NCI-H2196 (cell line): ENCODE measurements around the gene TSHZ1.

Experiments
- DNase-seq: peaks from one replicate; lab custom pipeline; 2025; ENCODE audit not compliant: unreplicated experiment; lab: John Stamatoyannopoulos, UW

The TSHZ1 gene

GRCh38 chr18:75268364-75268646 is 57.7 kb downstream of the TSHZ1 start:
- DNase-seq: no peak

- DNase-seq: no peak
Measured at GRCh38 chr18:75269124-75269680, 58.6 kb downstream of the TSHZ1 start.

DNA sequence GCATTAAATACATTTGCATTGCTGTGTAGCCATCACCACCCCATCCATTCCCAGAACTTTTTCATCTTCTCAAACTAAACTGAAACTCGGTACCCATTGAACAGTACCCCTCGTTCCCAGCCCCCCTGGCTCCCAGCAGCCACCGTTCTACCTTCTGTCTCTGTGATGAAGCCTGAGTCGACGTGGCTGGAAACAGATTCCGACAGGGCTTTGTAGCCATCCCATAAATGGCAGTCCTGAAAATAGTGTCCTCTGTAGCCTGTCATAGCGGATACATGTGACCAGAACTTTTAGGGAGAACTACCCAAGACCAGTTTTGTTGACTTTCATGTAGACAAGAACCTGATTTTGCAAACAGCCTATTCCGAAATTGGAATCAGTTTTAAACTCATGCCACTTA is 59.1 kb downstream of the TSHZ1 start:
- DNase-seq: no peak

DNA sequence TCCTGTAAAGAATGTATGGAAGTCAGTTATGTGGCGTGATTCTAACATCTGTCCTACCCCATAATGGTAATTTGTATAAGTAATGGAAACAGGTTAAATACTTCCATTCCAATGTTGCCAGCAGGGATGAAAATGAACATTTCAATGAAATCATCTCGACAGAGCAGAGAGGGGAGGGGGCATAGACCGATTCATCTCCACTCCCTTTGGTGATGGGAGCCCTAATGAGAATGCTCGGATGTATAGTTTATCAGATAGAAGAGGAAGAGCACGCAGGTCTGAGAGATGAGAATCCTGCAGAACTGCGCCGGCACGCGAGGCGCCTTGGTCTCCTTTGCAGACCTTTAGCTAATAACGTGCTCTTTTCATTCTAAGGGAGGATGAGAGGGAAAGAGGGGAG is 61.4 kb downstream of the TSHZ1 start:
- DNase-seq: no peak

DNA sequence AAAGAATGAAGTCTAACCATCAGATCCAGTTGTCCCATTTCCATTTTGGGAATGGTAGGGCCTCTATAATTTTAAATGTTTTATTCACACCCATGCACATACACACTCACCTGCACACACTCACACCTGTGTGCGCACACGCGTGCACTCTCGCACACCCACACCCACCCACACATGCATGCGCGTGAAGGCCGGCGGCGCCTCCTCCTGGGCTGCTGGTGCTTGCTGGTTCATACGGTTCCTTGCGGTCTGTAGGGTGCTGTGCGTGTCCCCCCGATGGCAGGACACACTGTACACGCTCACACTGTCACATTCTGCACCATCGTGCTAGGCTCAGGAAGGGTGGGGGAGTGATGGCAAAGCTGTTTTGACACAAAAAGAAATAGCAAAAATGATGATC is 63.2 kb downstream of the TSHZ1 start:
- DNase-seq: no peak

DNA sequence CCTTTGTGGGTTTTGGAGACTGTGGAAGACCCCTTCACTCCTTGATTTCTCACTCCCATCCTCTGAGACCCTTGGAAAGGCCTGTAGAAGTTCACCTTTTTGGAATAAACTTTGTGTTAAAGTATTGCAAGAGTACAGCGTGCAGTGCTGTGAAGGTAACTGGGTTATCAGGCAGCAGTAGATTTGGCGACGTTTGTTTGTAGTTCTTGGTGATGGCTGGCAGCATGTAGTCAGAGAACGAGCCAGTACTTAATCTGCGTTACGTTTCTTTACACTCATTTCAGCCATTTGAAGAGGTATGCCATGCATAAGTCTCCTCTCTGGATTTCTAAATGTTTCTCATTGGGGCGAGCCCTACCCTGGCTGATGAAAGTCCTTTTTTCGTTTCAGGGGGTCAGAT is 64.6 kb downstream of the TSHZ1 start:
- no peak for DNase-seq

- no peak for DNase-seq
Measured at GRCh38 chr18:75276818-75277609, 66.4 kb downstream of the TSHZ1 start.

- DNase-seq: no peak
Measured at GRCh38 chr18:75277610-75277928, 67.0 kb downstream of the TSHZ1 start.

DNA sequence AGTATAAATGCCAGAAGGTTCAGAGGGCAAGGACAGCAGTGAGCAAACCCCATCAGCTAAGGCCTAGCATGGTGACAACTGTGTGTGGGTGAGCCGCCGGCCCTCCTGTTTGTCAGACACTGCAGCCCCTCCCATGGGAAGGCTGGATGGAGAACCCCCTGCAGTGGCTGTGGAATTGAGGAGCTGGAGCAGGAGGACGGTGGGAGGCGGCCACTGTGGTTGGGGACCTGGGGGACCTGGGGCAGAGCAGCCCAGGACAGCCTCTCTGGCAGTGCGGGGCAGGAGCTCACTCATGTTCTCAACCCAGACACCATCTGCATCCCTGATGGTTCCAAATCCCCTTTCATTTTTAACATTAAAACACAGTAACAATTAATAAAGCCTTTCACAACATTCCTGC is 68.8 kb downstream of the TSHZ1 start:
- no peak for DNase-seq

DNA sequence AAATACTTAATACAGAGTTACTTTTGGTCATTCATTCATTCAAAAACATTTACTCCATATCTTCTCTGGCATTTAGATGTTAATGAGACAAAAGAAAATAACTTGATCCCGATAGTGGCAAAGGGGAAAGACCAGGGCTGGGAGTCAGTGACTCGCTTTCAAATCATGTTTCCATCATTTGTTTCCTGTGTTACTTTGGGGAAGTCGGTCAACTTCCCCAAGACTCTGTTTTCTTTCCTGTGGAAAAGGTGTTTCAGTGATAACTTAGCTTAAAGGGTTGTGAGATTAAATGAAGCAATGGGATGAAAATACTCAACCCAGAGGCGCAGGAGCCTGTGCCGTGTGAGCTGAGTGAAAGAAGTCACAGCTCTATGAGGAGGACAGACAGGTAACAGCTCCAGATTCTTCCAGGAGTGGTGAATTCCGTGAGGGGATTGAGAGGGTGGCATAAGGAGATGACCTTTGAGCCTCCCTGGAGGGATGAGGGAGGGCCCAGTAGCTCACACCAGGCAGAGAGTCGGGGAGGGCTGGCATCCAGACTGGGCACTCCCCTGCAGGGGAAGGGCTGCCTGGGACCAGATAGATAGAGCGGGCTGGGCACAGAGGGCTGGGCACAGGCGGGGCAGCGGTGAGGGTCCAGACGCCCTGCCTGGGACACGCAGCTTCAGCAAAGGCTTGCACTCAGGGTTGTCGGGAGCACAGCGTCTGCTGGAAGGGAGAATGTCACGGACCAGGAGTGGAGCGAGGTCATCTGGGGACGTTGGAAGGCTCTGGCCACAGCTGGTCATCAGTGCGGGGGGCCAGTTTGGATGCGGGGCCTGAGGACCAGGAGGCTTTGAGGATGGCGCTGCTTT is 70.1 kb downstream of the TSHZ1 start:
- DNase-seq: no peak

DNA sequence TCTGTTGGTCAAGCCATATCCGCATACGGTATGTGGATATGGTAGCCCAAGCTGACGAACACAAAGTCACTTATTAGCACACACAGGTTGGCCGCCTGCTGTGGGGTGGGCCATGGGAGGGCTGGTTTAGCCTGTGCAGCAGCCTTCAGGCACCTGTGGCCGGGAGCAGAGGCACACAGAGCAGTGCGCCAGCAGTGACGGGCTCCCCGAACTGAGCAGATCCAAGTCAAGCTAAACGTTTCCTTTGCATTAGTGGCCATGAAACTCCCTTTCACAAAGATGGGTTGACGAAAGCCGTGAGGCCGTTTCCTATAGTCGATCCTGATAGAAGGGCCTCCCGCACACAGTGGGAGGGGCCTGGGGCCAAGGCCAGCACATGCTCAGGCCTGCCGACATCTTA is 72.1 kb downstream of the TSHZ1 start:
- no peak for DNase-seq

GRCh38 chr18:75283731-75284130 is 73.1 kb downstream of the TSHZ1 start:
- no peak for DNase-seq

GRCh38 chr18:75284566-75284965 is 74.0 kb downstream of the TSHZ1 start:
- DNase-seq: no peak

DNA sequence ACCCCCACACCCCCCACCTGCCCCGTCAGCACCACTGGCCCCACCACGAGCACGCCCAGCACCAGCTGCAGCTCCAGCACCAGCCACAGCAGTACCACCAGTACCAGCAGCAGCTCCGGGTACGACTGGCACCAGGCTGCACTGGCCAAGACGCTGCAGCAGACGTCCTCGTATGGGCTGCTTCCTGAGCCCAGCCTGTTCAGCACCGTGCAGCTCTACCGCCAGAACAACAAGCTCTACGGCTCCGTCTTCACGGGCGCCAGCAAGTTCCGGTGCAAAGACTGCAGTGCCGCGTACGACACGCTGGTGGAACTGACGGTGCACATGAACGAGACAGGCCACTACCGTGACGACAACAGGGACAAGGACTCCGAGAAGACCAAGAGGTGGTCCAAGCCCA is 75.3 kb downstream of the TSHZ1 start:
- no peak for DNase-seq

- no peak for DNase-seq
Measured at GRCh38 chr18:75287006-75287405, 76.4 kb downstream of the TSHZ1 start.

- DNase-seq: no peak
Measured at GRCh38 chr18:75287700-75288099, 77.1 kb downstream of the TSHZ1 start.

- no peak for DNase-seq
Measured at GRCh38 chr18:75289761-75290160, 79.2 kb downstream of the TSHZ1 start.

- DNase-seq: no peak
Measured at GRCh38 chr18:75290737-75291358, 80.3 kb downstream of the TSHZ1 start.

DNA sequence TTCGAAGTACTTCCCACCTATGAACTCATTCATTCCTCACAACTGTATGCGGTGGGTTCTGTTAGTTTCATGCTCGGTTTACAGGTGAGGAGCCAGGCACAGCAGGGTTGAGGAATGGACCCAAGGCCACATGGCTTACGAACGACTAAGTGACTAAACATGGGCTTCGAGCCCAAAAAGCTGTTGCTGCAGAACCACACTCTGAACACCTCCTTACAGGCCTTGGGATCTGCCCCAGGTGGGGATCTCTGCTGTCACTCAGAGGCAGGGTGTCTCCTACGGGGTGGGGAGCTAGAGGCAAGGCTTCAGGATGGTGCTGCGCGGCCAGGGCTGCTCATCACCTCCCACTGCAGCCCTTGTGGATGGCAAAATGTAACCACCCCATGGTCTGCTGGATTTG is 80.9 kb downstream of the TSHZ1 start:
- no peak for DNase-seq

- DNase-seq: no peak
Measured at GRCh38 chr18:75293591-75293990, 83.0 kb downstream of the TSHZ1 start.

DNA sequence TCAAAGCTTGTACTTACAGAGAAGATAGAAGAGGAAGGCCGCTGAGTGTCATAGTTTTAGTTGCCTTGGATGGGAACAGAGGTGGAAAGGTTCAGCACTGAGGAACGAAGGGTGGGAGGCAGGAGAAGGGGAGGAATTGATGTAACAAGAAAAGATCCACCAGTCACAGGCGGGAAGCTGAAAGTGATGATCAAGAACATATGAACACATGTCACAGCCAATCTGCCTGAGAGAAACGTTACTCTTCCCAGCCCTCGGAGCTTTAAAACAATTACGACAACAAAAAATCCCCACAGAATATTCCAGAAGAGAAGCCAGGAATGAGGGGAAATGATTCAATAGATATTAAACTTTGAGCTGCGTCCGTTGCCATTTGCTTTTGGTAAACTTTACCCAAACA is 87.1 kb downstream of the TSHZ1 start:
- no peak for DNase-seq
